HepG2 (cell line): ENCODE data around the gene DRD3. TPM values are rescaled to one million over a fixed set of nuclear protein-coding genes. Genes with fewer than 3 reads are reported as not detected.

ENCODE experiments used
- ATAC-seq: fragments of 200-7000 bp; cut with Tn5 transposase; 3 replicates; pipeline ENCODE4 v1.9.1; 2020; ENCODE audit warnings: mild to moderate bottlenecking, moderate library complexity
- BruUV-seq: library from RNA; stranded (reverse); fragments of 400-500 nt; replicated peaks from 2 replicates; lab custom pipeline; 2021; lab: Mats Ljungman, UMichigan
- CTCF ChIA-PET: fragments of 300-600 bp; formaldehyde crosslinking; extraction: SDS; loops from one replicate; lab custom pipeline; 2021; ENCODE audit warnings: low total read pairs, inconsistent platforms, low intra/inter-chr PET ratio; lab: Yijun Ruan, JAX
- POLR2A ChIA-PET: fragments of 350-600 bp; sonication (Branson Sonifier 250); formaldehyde crosslinking; loops from one replicate; lab custom pipeline; 2020; ENCODE audit warnings: antibody characterized with exemption, inconsistent platforms; lab: Yijun Ruan, JAX
- DNase-seq: peaks from one replicate; pipeline ENCODE4 v3.0.0-alpha.2; 2015; ENCODE audit warnings: low spot score
- FAIRE-seq: peaks from 3 replicates; lab custom pipeline; 2011; peaks lifted over from hg19 to GRCh38; lab: Jason Lieb, UNC
- H2AFZ ChIP-seq: one replicate; pipeline ENCODE4 v1.6.1; 2011; ENCODE audit warnings: low read length, inconsistent platforms
- H3K27ac ChIP-seq: fragments of 300-600 bp; 3 replicates; pipeline ENCODE4 v1.8.0; 2011; ENCODE audit warnings: mixed run types, mild to moderate bottlenecking, mixed read lengths, low read length, inconsistent platforms; ENCODE audit not compliant: insufficient read depth; ENCODE audit errors: extremely low read length
- H3K27me3 ChIP-seq, 2 experiments: fragments of 200-600 bp in 1 of 2; 2 replicates in 1 of 2; 3 replicates in 1 of 2; pipeline versions ENCODE4 v1.6.0 to v1.8.0; 2011; ENCODE audit warnings: low read length in 2 of 2, mild to moderate bottlenecking in 2 of 2, moderate library complexity in 2 of 2, inconsistent platforms in 1 of 2; ENCODE audit not compliant: insufficient read depth in 2 of 2, control insufficient read depth in 1 of 2
- H3K36me3 ChIP-seq, 2 experiments: fragments of 200-600 bp in 1 of 2; replicated peaks in 1 of 2; 2 replicates in 1 of 2; 3 replicates in 1 of 2; pipeline versions ENCODE4 v1.5.1 to v1.8.0; 2011; ENCODE audit warnings: low read length in 2 of 2, inconsistent platforms in 1 of 2; ENCODE audit not compliant: insufficient read depth in 2 of 2, control insufficient read depth in 1 of 2
- H3K4me1 ChIP-seq: 2 replicates; pipeline ENCODE4 v1.5.1; 2012; ENCODE audit warnings: low read length, inconsistent platforms; ENCODE audit not compliant: insufficient read depth
- H3K4me2 ChIP-seq: 2 replicates; pipeline ENCODE4 v1.6.0; 2011; ENCODE audit warnings: low read depth, low read length, inconsistent platforms
- H3K4me3 ChIP-seq, 3 experiments: fragments of 200-600 bp in 1 of 3; sonication (generic), shearing (Covaris generic) in 1 of 3; replicated peaks in 1 of 3; 2 replicates each; pipeline ENCODE4 v1.5.1; 2011 to 2016; ENCODE audit warnings: low read length in 3 of 3, inconsistent platforms in 2 of 3, low read depth in 2 of 3, mild to moderate bottlenecking in 2 of 3, control low read depth in 1 of 3, mixed read lengths in 1 of 3; ENCODE audit not compliant: insufficient read depth in 1 of 3
- H3K79me2 ChIP-seq: one replicate; pipeline ENCODE4 v1.6.1; 2011; ENCODE audit warnings: low read length, inconsistent platforms; ENCODE audit not compliant: insufficient read depth
- H3K9ac ChIP-seq: 2 replicates; pipeline ENCODE4 v1.6.0; 2011; ENCODE audit warnings: mild to moderate bottlenecking, low read depth, low read length, inconsistent platforms; ENCODE audit not compliant: insufficient read depth
- H3K9me3 ChIP-seq: 2 replicates; pipeline ENCODE4 v1.5.1; 2012; ENCODE audit warnings: mild to moderate bottlenecking, low read length
- H4K20me1 ChIP-seq: 2 replicates; pipeline ENCODE4 v1.6.0; 2011; ENCODE audit warnings: inconsistent platforms, mild to moderate bottlenecking, low read length, moderate library complexity; ENCODE audit not compliant: insufficient read depth
- BRCA1 ChIP-seq: sonication (generic); formaldehyde crosslinking; IDR thresholded peaks from 2 replicates; pipeline ENCODE4 v1.4.0; 2020; ENCODE audit warnings: missing genetic modification reagents
- CAMTA2 ChIP-seq: sonication (generic); formaldehyde crosslinking; IDR thresholded peaks from 2 replicates; pipeline ENCODE4 v1.4.0; 2020; ENCODE audit warnings: mild to moderate bottlenecking, missing genetic modification reagents, borderline replicate concordance
- ELF4 ChIP-seq: sonication (generic); formaldehyde crosslinking; IDR thresholded peaks from 2 replicates; pipeline ENCODE4 v1.5.0; 2020; ENCODE audit warnings: missing genetic modification reagents, mild to moderate bottlenecking, moderate library complexity, borderline replicate concordance
- ETS1 ChIP-seq: sonication (generic); formaldehyde crosslinking; IDR thresholded peaks from 2 replicates; pipeline ENCODE4 v1.4.0; 2020; ENCODE audit warnings: missing genetic modification reagents
- GMEB2 ChIP-seq: IDR thresholded peaks from 2 replicates; pipeline ENCODE4 v1.6.1; 2016; ENCODE audit warnings: missing biosample characterization, missing genetic modification reagents, low read depth
- HNRNPUL1 ChIP-seq: fragments of 200-400 bp; formaldehyde crosslinking; IDR thresholded peaks from 2 replicates; pipeline ENCODE4 v1.6.1; 2017; ENCODE audit warnings: low read depth, mild to moderate bottlenecking, low read length, moderate library complexity
- ISX ChIP-seq: sonication (generic); formaldehyde crosslinking; conservative IDR thresholded peaks from 2 replicates; pipeline ENCODE4 v1.5.0; 2020; ENCODE audit warnings: missing genetic modification reagents
- NFE2 ChIP-seq: sonication (generic); formaldehyde crosslinking; IDR thresholded peaks from 2 replicates; pipeline ENCODE4 v1.4.0; 2020; ENCODE audit warnings: missing genetic modification reagents
- NR2F1 ChIP-seq, 2 experiments: fragments of 450-650 bp in 1 of 2; formaldehyde crosslinking in 1 of 2; IDR thresholded peaks; 2 replicates each; pipeline versions ENCODE4 v1.5.0 to v1.6.1; 2016 to 2020; ENCODE audit warnings: mild to moderate bottlenecking in 1 of 2, missing compliant biosample characterization in 1 of 2, missing genetic modification reagents in 1 of 2, moderate library complexity in 1 of 2
- SYNCRIP ChIP-seq: fragments of 200-400 bp; formaldehyde crosslinking; IDR thresholded peaks from 2 replicates; pipeline ENCODE4 v1.6.1; 2018; ENCODE audit warnings: mild to moderate bottlenecking, low read depth, low read length; ENCODE audit not compliant: insufficient read depth
- TARDBP ChIP-seq: sonication (generic); formaldehyde crosslinking; IDR thresholded peaks from 2 replicates; pipeline ENCODE4 v1.8.0; 2022; ENCODE audit warnings: mild to moderate bottlenecking, missing genetic modification reagents
- ZBTB34 ChIP-seq: sonication (generic); formaldehyde crosslinking; IDR thresholded peaks from 2 replicates; pipeline ENCODE4 v1.8.0; 2022; ENCODE audit warnings: mild to moderate bottlenecking, missing genetic modification reagents
- ZNF503 ChIP-seq: sonication (generic); formaldehyde crosslinking; IDR thresholded peaks from 2 replicates; pipeline ENCODE4 v1.4.0; 2020; ENCODE audit warnings: missing genetic modification reagents
- ZNF546 ChIP-seq: sonication (generic); formaldehyde crosslinking; conservative IDR thresholded peaks from 2 replicates; pipeline ENCODE4 v1.8.1; 2023; ENCODE audit warnings: mild to moderate bottlenecking, missing genetic modification reagents
- ZNF572 ChIP-seq: sonication (generic); formaldehyde crosslinking; IDR thresholded peaks from 2 replicates; pipeline ENCODE4 v1.5.1; 2020; ENCODE audit warnings: mild to moderate bottlenecking, missing genetic modification reagents
- ZNF580 ChIP-seq: IDR thresholded peaks from 2 replicates; pipeline ENCODE4 v1.6.1; 2016; ENCODE audit warnings: low read depth, borderline replicate concordance
- ZNF737 ChIP-seq: sonication (generic); formaldehyde crosslinking; IDR thresholded peaks from 2 replicates; pipeline ENCODE4 v1.5.0; 2020; ENCODE audit warnings: missing genetic modification reagents, mild to moderate bottlenecking, borderline replicate concordance
- ZNF792 ChIP-seq: IDR thresholded peaks from 2 replicates; pipeline ENCODE4 v1.6.1; 2016
- WGBS: methylation state at CpG from one replicate; pipeline ENCODE4 v1.1.6; 2017; ENCODE audit warnings: low lambda C conversion rate; 5-methylcytosine and 5-hydroxymethylcytosine counted together
- in situ Hi-C: cut with HindIII; loops from 2 replicates; pipeline ENCODE4 v1.10.0; 2017; ENCODE audit warnings: low pct_unique_long_range_greater_than_20kb; ENCODE audit not compliant: extremely low pct_ligation_motif_present
- intact Hi-C: fragments of 100-400 bp; cut with micrococcal nuclease; formaldehyde crosslinking; loops from one replicate; pipeline ENCODE4 v1.10.0; 2022; ENCODE audit not compliant: unreplicated experiment
- polyA plus RNA-seq, 8 experiments: library from polyadenylated mRNA; depleted of rRNA in 3 of 8; stranded (reverse) in 7 of 8; unstranded in 1 of 8; fragments of >200 nt; fragmentation: Illumina TruSeq in 4 of 8; extraction: Trizol in 4 of 8; gene quantifications; 2 replicates each; pipeline versions ENCODE4 v1.2.1 to v1.2.3, GENCODE V29; 2011 to 2016; ENCODE audit warnings: low read depth in 4 of 8, missing spikeins in 1 of 8, mixed read lengths in 1 of 8; ENCODE audit not compliant: insufficient read depth in 1 of 8
- total RNA-seq, 5 experiments: library from RNA; depleted of rRNA; stranded (reverse); fragments of >200 nt; fragmentation: Illumina TruSeq; extraction: Trizol; gene quantifications; 2 replicates each; pipeline ENCODE4 v1.2.3, GENCODE V29; 2016; ENCODE audit warnings: low read depth in 1 of 5

The DRD3 gene
- total and polyA plus RNA-seq, 2 of the 13 experiments (the other 11 are each of a cell fraction or from before 2014, with no cell fraction given), result not detected

GRCh38 chr3:114205541-114205940 lies 26.7 kb upstream of the DRD3 start (continued):
- TF ChIP-seq NR2F1 (CRISPR knock-in tag; IDR thresholded peaks at IDR 0.05), result no peak
- TF ChIP-seq BRCA1, result no peak
- no peak for TF ChIP-seq ZNF572
- no peak for TF ChIP-seq NFE2
- no peak for TF ChIP-seq ZBTB34
- TF ChIP-seq ISX, result no peak
- TF ChIP-seq, all 625 proteins: peak for 0

GRCh38 chr3:114194750-114195149 lies 15.9 kb upstream of the DRD3 start:
- Histone ChIP-seq H3K9me3 (no peaks in the 10 kb centered on the region), H3K4me3 (no peak overlapping the region), H3K9ac (no peak overlapping the region), H4K20me1 (no peaks in the 10 kb centered on the region), H3K27me3 (peaks cover 0 to under 1% of the 10 kb centered on the region in 2 experiments; a peak in 1 of 5 replicates), H3K79me2 (no peaks in the 10 kb centered on the region), H2AFZ (no peak overlapping the region), H3K36me3 (no peaks in the 10 kb centered on the region), H3K4me1 (no peaks in the 10 kb centered on the region), H3K27ac (no peak overlapping the region), H3K4me2 (no peak overlapping the region)
- no peak for DNase-seq
- ChIA-PET POLR2A (no interaction called here), CTCF (no interaction called here)
- intact Hi-C loops (no loop called here), in situ Hi-C loops (no loop called here)
- no TSS peak for BruUV-seq
- WGBS, result 86% methylated on average over 1 of the region's 1 CpG
- ATAC-seq, result no peak
- no peak for FAIRE-seq
- TF ChIP-seq HNRNPUL1, result no peak
- TF ChIP-seq ZNF546 (CRISPR knock-in tag), result no peak
- no peak for TF ChIP-seq GMEB2 (CRISPR knock-in tag)
- no peak for TF ChIP-seq ETS1 (CRISPR knock-in tag)
- TF ChIP-seq ELF4 (CRISPR knock-in tag), result no peak
- TF ChIP-seq ZNF580 (CRISPR knock-in tag), result no peak
- no peak for TF ChIP-seq ZNF503
- no peak for TF ChIP-seq TARDBP
- no peak for TF ChIP-seq SYNCRIP
- no peak for TF ChIP-seq CAMTA2 (CRISPR knock-in tag)
- no peak for TF ChIP-seq ZNF792 (CRISPR knock-in tag)
- TF ChIP-seq ZNF737 (CRISPR knock-in tag), result no peak
